GM21390 (cell line): Measurements from ENCODE around the gene KCNH3.

Experiments used
- ATAC-seq: cut with Tn5 transposase; IDR thresholded peaks from one replicate; pipeline ENCODE4 v1.9.1; 2021; ENCODE audit not compliant: unreplicated experiment

The KCNH3 gene

GRCh38 chr12:49557917-49558215 is 19.0 kb downstream of the KCNH3 start:
- no peak for ATAC-seq

- ATAC-seq: no peak
Observed at GRCh38 chr12:49558526-49558925, 19.7 kb downstream of the KCNH3 start.

DNA sequence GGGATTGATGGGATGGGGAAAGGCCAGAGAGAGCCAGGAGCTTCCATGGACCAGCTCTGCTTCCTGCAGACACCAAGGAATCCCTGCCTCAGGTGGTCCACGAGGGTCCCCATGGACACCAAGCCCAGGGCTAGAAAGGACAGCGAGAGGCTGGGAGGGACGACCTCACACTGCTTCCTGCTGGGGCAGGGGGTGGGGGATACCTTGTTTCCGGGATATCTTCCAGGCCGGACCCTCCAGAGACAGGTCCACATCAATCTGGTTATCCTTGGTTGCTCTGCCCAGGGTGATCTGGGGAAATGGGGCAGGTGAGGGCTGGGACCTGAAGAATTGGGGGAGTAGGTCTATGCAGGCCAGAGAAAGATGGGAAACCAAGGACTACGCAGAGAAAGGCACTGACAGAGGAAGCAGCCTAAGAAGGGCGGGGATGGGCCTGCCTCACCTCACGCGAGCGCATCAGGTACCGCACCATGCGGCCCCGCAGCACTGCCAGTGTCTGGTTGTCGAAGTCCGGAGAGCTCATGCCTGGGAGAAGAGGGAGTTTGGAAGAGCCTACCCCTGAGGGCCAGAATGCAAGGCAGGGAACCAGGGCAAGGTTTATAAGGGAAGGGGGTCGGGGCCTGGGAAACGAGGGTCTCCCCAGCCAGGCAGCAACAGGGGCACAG is 20.3 kb downstream of the KCNH3 start:
- no peak for ATAC-seq

- no peak for ATAC-seq
Observed at GRCh38 chr12:49560695-49561094, 21.9 kb downstream of the KCNH3 start.

- ATAC-seq: no peak
Observed at GRCh38 chr12:49562233-49562632, 23.4 kb downstream of the KCNH3 start.

GRCh38 chr12:49562831-49563230 is 24.0 kb downstream of the KCNH3 start:
- ATAC-seq: no peak

DNA sequence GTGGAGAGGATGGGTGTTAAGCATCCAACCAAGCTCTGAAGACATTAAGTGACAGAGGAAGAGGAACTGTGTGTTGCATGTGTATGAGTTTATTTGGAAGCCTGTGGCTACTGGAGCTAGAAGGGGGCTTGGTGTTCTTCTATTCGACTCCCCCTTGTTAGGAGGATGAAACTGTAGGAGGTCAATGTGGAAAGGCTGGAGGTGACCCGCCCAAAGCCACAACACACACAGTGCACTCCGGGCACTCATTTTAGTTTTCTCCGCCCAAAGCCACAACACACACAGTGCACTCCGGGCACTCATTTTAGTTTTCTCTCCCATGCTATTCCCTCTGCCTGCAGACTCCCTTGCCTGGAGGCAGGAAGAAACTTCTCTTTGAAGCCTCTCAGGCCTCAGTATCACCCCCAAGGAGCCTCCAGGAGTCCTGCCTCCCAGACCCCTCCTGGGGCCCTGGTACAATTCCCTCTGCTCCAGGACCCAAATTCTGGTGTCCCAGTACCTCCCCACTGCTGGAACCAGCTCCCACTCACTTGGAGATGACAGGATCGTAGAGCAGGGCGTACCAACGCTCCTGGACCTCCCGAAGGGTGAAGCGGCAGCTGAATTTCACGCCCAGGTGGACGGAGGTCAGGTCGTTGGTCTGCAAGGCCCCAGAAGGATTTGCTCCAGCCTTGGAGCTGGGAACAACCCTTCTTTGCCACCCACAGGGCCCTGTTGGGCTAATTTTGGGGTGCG is 25.3 kb downstream of the KCNH3 start:
- ATAC-seq: no peak

- no peak for ATAC-seq
Observed at GRCh38 chr12:49564686-49565405, 26.0 kb downstream of the KCNH3 start.

DNA sequence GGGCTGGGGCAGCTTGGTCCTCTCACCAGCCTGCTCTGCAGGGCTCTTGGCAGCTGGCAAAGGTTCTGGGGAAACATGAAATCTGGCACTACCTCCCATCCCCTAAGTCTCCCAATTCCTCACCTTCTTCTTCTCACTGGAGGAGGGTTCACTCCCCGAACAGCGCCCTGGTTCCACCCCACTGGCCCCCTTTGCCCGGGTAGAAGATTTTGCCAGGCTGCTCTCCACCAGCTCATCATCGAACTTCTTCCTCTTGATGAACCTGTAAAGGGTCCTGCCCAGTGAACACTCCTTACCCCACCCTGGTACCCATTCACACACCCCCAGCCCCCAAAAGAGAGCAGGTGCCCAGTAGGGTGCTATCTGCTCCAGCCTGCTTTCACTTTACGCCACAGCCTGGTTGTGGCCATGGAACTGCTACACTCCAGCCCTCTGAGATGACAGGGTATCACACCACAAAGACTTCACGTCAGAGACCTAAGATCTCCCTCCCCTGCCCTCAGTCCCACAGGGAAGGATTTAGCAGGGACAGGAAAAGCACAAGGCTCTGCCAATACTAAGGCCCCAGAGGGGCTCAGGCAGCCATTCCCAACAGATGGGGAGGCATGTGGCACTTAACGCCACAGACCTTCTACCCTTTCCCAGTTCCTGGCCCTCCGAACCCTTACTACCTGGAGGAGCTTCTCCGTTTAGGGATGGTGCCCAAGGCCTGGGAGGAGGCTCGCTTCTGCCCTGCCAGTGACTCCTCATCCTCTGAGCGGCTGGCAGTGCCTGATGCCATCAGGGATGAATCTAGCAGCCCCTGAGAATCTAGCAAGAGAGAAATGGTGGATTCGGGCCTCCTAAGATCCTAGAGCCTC is 26.8 kb downstream of the KCNH3 start:
- ATAC-seq: no peak

- ATAC-seq: no peak
Observed at GRCh38 chr12:49566361-49566760, 27.5 kb downstream of the KCNH3 start.

DNA sequence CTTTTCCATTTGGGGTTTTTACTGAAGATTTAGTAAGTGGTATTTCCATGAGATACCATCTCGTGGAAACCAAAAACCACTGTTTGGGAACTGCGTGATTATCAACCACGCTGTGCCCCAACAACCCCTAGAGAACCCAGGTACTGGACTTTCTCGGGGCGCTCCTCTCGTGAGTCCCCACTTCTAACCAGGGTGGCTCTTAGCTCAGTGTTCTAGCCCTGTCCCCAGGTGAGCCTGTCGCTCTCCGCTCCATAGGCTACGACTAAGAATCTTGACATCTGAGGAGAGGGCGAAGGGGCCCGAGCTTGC is 28.4 kb downstream of the KCNH3 start:
- ATAC-seq: peak; percentile 12

- ATAC-seq: peak; percentile 87
Observed at GRCh38 chr12:49567611-49568441, 29.0 kb downstream of the KCNH3 start, which contains the start of gene MCRS1. TSS of gene MCRS1 (minus strand) at chr12:49568142. CDS start at chr12:49566731, 1,411 bp downstream.

GRCh38 chr12:49568442-49569162 is 29.8 kb downstream of the KCNH3 start:
- peak; percentile 25 for ATAC-seq

- ATAC-seq: no peak
Observed at GRCh38 chr12:49577589-49578315, 38.9 kb downstream of the KCNH3 start.

- ATAC-seq: no peak
Observed at GRCh38 chr12:49578471-49579112, 39.8 kb downstream of the KCNH3 start.

GRCh38 chr12:49580572-49581535 is 42.0 kb downstream of the KCNH3 start:
- peak; percentile 54 for ATAC-seq

GRCh38 chr12:49582201-49582600 is 43.4 kb downstream of the KCNH3 start:
- no peak for ATAC-seq
